Activated CD4-positive, alpha-beta memory T cell treated with anti-CD3 and anti-CD28 coated beads for 36 hours (primary cell): ENCODE data around the gene INCA1. TPM values are rescaled to one million over a fixed set of nuclear protein-coding genes. Genes with fewer than 3 reads are reported as not detected.
"Not testable (repeated sequence)": the region's sequence is repeated elsewhere in the genome, so short reads cannot be mapped to it uniquely, and the experiment has no call there.

Source experiments
- CTCF ChIA-PET: fragments of 350-600 bp; sonication (Branson Sonifier 250); formaldehyde crosslinking; loops from one replicate; lab custom pipeline; 2021; ENCODE audit warnings: antibody characterized with exemption, inconsistent platforms; lab: Charles Lee
- POLR2A ChIA-PET: fragments of 350-600 bp; sonication (Branson Sonifier 250); formaldehyde crosslinking; loops from one replicate; lab custom pipeline; 2021; ENCODE audit warnings: antibody characterized with exemption; lab: Charles Lee
- DNase-seq: peaks from one replicate; pipeline ENCODE4 v3.0.0-alpha.2; 2020
- H3K27ac Mint-ChIP-seq: one replicate; pipeline ENCODE4 v1.8.0; 2021; ENCODE audit warnings: mixed read lengths
- H3K27me3 Mint-ChIP-seq: one replicate; pipeline ENCODE4 v1.8.0; 2021; ENCODE audit warnings: mixed read lengths
- H3K36me3 Mint-ChIP-seq: one replicate; pipeline ENCODE4 v1.8.0; 2021; ENCODE audit warnings: mixed read lengths
- H3K4me1 Mint-ChIP-seq: one replicate; pipeline ENCODE4 v1.8.0; 2021; ENCODE audit warnings: low read depth, mixed read lengths
- H3K4me3 Mint-ChIP-seq: one replicate; pipeline ENCODE4 v1.8.0; 2021; ENCODE audit warnings: mild to moderate bottlenecking, mixed read lengths
- H3K9me3 Mint-ChIP-seq: one replicate; pipeline ENCODE4 v1.8.0; 2021; ENCODE audit warnings: mixed read lengths
- intact Hi-C: fragments of 100-400 bp; cut with micrococcal nuclease; formaldehyde crosslinking; loops from one replicate; pipeline ENCODE4 v1.15.1; 2023
- total RNA-seq, 2 experiments: library from RNA; stranded (reverse); gene quantifications; one replicate each; pipeline ENCODE4 v1.2.3, GENCODE V29; 2021

INCA1 gene
- total RNA-seq, 2 experiments from 2014 or later, result 0.40 TPM; not detected in 1

GRCh38 chr17:5031365-5032082 lies 34.2 kb upstream of the INCA1 start:
- Mint-ChIP-seq H3K27ac (peak overlapping the region; percentile 87), H3K4me3 (peak overlapping the region; percentile 68), H3K4me1 (peaks cover 16% of the 10 kb centered on the region), H3K36me3 (no peaks in the 10 kb centered on the region), H3K27me3 (no peaks in the 10 kb centered on the region), H3K9me3 (no peaks in the 10 kb centered on the region)
- ChIA-PET POLR2A (interaction anchor here (1.0 to 1.6 kb wide), 4 partner anchors 13 to 80 kb away, joined by 3 to 4 read pairs (median 4); partner anchors contain the start of genes ZFP3 and ZNF232), CTCF (interaction anchor here (0.7 to 7.9 kb wide), 22 partner anchors 8 to 223 kb away, joined by 3 to 74 read pairs (median 4); partner anchors contain the start of genes CHRNE, INCA1, KIF1C and RNF167)
- intact Hi-C loops, result loop anchor here (1.0 to 5.0 kb wide), 5 partner anchors 16 to 81 kb away; partner anchors contain the start of genes INCA1, KIF1C and SPAG7
- peak; percentile 90 for DNase-seq

GRCh38 chr17:5030168-5030567 lies 32.8 kb upstream of the INCA1 start:
- DNase-seq, H3K36me3 Mint-ChIP-seq, H3K9me3 Mint-ChIP-seq, H3K27me3 Mint-ChIP-seq: not testable (repeated sequence)
- ChIA-PET CTCF (interaction anchor here (0.7 to 7.9 kb wide), 18 partner anchors 9 to 224 kb away, joined by 3 to 74 read pairs (median 4); partner anchors contain the start of genes INCA1, KIF1C, RNF167 and SLC25A11), POLR2A (interaction anchor here (0.6 to 1.6 kb wide), 6 partner anchors 11 to 172 kb away, joined by 3 to 4 read pairs (median 3); partner anchors contain the start of genes KIF1C and ZNF232)
- Mint-ChIP-seq H3K4me1 (peaks cover 16% of the 10 kb centered on the region), H3K4me3 (peak overlapping the region; percentile 68), H3K27ac (peak overlapping the region; percentile 87)
- intact Hi-C loops, result loop anchor here (2.0 to 5.0 kb wide), 3 partner anchors 33 to 83 kb away; partner anchors contain the start of genes INCA1, KIF1C and SPAG7

DNA sequence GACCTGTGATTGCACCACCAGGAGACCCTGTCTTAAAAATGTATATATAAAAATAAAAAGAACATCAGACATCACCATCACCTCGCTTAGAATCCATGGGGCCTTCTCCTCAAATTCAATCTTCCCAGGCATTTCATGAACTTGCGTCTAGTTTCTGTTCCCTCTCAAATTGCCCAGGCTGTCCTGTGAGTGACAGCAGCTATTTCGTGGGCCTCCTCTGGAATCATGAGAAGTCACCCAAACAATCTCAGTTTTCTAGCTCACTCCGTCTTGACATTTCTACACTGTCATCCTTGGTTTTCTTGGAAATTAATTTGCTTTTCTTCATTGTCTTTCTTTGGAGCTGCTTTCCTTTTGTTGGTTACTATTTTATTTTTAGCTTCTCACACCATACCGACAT lies 30.6 kb upstream of the INCA1 start:
- intact Hi-C loops, result no loop called here
- Mint-ChIP-seq H3K27me3 (no peaks in the 10 kb centered on the region), H3K27ac (no peak overlapping the region), H3K9me3 (no peaks in the 10 kb centered on the region), H3K4me1 (peaks cover 16% of the 10 kb centered on the region), H3K36me3 (peaks cover 3% of the 10 kb centered on the region), H3K4me3 (no peak overlapping the region)
- no peak for DNase-seq
- CTCF ChIA-PET, result interaction anchor here (1.3 to 7.9 kb wide), 2 partner anchors 30 to 35 kb away, joined by 4 to 74 read pairs; partner anchors contain the start of genes INCA1 and KIF1C
- POLR2A ChIA-PET, result no interaction called here

- ChIA-PET CTCF (interaction anchor here (1.3 to 7.9 kb wide), 2 partner anchors 30 to 35 kb away, joined by 4 to 74 read pairs; partner anchors contain the start of genes INCA1 and KIF1C), POLR2A (no interaction called here)
- Mint-ChIP-seq H3K9me3 (no peaks in the 10 kb centered on the region), H3K36me3 (peaks cover 4% of the 10 kb centered on the region), H3K4me3 (no peak overlapping the region), H3K27ac (no peak overlapping the region), H3K4me1 (peaks cover 16% of the 10 kb centered on the region), H3K27me3 (no peaks in the 10 kb centered on the region)
- DNase-seq, result no peak
- intact Hi-C loops, result no loop called here
These were observed 30.0 kb upstream of the INCA1 start for GRCh38 chr17:5027299-5027698.

DNA sequence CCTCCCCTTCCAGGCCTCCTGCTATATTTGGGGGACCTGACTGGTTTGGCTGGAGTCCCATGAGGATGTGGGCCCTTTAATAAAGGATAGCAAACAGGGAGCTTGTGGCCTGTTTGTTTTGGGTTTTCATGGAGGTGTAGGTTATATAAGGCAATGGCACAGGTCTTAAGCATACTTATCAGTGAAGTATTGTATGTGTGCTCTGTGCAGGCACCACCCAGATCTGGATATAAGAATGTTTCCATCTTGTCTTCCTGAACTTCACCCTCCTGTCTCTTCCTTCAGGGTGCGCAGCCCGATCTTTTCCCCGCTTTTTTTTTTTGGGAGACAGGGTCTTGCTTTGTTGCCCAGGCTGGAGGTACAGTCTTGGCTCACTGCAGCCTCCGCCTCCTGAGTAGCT lies 27.3 kb upstream of the INCA1 start:
- H3K27me3 Mint-ChIP-seq, result no peaks in the 10 kb centered on the region
- no peak for DNase-seq
- no peaks in the 10 kb centered on the region for H3K4me1 Mint-ChIP-seq
- peaks cover 13% of the 10 kb centered on the region for H3K36me3 Mint-ChIP-seq
- ChIA-PET POLR2A (no interaction called here), CTCF (interaction anchor here (0.6 kb wide), 1 partner anchor 1204 kb away, joined by 5 read pairs; no protein-coding TSS in a partner anchor)
- H3K9me3 Mint-ChIP-seq, result no peaks in the 10 kb centered on the region
- intact Hi-C loops, result no loop called here
- H3K4me3 Mint-ChIP-seq, result no peak overlapping the region
- H3K27ac Mint-ChIP-seq, result no peak overlapping the region

GRCh38 chr17:5023588-5024147 lies 26.3 kb upstream of the INCA1 start:
- peaks cover 7% of the 10 kb centered on the region for H3K4me1 Mint-ChIP-seq
- no peaks in the 10 kb centered on the region for H3K9me3 Mint-ChIP-seq
- H3K4me3 Mint-ChIP-seq, result no peak overlapping the region
- intact Hi-C loops, result no loop called here
- POLR2A ChIA-PET, result no interaction called here
- H3K36me3 Mint-ChIP-seq, result peaks cover 15% of the 10 kb centered on the region
- no peaks in the 10 kb centered on the region for H3K27me3 Mint-ChIP-seq
- no peak for DNase-seq
- no peak overlapping the region for H3K27ac Mint-ChIP-seq
- CTCF ChIA-PET, result interaction anchor here (1.0 to 1.4 kb wide), 2 partner anchors 38 to 39 kb away, joined by 5 read pairs; no protein-coding TSS in a partner anchor

GRCh38 chr17:5022171-5022711 lies 24.9 kb upstream of the INCA1 start:
- peaks cover 15% of the 10 kb centered on the region for H3K36me3 Mint-ChIP-seq
- ChIA-PET POLR2A (no interaction called here), CTCF (interaction anchor here (1.0 to 1.4 kb wide), 2 partner anchors 39 to 41 kb away, joined by 5 read pairs; no protein-coding TSS in a partner anchor)
- peaks cover 7% of the 10 kb centered on the region for H3K4me1 Mint-ChIP-seq
- no peak overlapping the region for H3K27ac Mint-ChIP-seq
- no peaks in the 10 kb centered on the region for H3K9me3 Mint-ChIP-seq
- no peak for DNase-seq
- no peak overlapping the region for H3K4me3 Mint-ChIP-seq
- H3K27me3 Mint-ChIP-seq, result no peaks in the 10 kb centered on the region
- intact Hi-C loops, result no loop called here

DNA sequence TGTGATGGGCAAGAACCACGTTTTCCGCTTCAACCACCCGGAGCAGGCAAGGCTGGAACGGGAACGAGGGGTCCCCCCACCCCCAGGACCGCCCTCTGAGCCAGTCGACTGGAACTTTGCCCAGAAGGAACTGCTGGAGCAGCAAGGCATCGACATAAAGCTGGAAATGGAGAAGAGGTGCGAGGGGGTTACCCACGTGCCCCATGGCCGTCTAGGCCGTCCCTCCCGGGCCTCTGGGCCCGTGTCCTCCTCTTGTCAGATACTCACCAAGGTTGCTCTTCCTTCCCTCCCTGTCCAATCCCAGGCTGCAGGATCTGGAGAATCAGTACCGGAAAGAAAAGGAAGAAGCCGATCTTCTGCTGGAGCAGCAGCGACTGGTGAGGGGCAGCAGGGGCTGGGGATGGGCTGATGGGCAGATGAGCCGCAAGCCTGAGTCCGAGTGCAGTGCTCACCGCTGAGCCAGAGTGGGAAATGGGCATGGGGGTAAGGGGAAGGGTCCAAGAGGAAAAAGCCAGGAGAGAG lies 23.2 kb upstream of the INCA1 start:
- Mint-ChIP-seq H3K27ac (no peak overlapping the region), H3K4me1 (peaks cover 7% of the 10 kb centered on the region), H3K36me3 (peaks cover 19% of the 10 kb centered on the region), H3K27me3 (no peaks in the 10 kb centered on the region), H3K4me3 (no peak overlapping the region), H3K9me3 (no peaks in the 10 kb centered on the region)
- intact Hi-C loops, result no loop called here
- CTCF ChIA-PET, result interaction anchor here (1.1 kb wide), 1 partner anchor 10 kb away, joined by 3 read pairs; no protein-coding TSS in a partner anchor
- no peak for DNase-seq
- POLR2A ChIA-PET, result no interaction called here

- Mint-ChIP-seq H3K4me3 (no peak overlapping the region), H3K36me3 (peaks cover 20% of the 10 kb centered on the region), H3K27ac (peak overlapping the region; percentile 16), H3K9me3 (no peaks in the 10 kb centered on the region), H3K27me3 (no peaks in the 10 kb centered on the region), H3K4me1 (peaks cover 7% of the 10 kb centered on the region)
- peak; percentile 65 for DNase-seq
- ChIA-PET POLR2A (interaction anchor here (1.2 kb wide), 2 partner anchors 11 to 22 kb away, joined by 3 to 4 read pairs; partner anchors contain the start of genes INCA1 and KIF1C), CTCF (interaction anchor here (0.7 to 1.3 kb wide), 8 partner anchors 11 to 118 kb away, joined by 3 to 4 read pairs (median 3); no protein-coding TSS in a partner anchor)
- intact Hi-C loops, result no loop called here
These were observed 22.2 kb upstream of the INCA1 start for GRCh38 chr17:5019475-5019956.

DNA sequence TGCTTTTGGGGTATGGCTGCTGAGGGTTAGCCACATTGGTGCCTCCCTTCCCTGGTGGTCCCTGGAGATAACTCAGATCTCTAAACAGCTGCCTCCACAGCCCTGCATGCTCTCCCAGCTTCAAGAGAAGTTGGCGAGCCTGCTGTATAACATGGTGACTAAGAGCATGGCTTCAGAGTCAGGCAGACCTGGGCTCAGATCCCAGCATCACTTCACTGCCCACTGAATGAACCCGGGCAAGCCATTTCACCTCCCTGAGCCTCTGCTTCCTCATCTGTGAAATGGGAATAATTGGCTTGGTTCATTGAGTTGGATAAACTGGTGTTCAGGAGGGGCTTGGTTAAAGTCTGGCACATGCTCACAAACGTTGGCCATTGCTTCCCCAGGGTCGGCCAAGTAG lies 17.0 kb upstream of the INCA1 start:
- peaks cover 22% of the 10 kb centered on the region for H3K36me3 Mint-ChIP-seq
- H3K4me3 Mint-ChIP-seq, result no peak overlapping the region
- ChIA-PET POLR2A (no interaction called here), CTCF (no interaction called here)
- DNase-seq, result no peak
- H3K4me1 Mint-ChIP-seq, result peaks cover 25% of the 10 kb centered on the region
- no peaks in the 10 kb centered on the region for H3K27me3 Mint-ChIP-seq
- intact Hi-C loops, result no loop called here
- H3K27ac Mint-ChIP-seq, result no peak overlapping the region
- H3K9me3 Mint-ChIP-seq, result no peaks in the 10 kb centered on the region

DNA sequence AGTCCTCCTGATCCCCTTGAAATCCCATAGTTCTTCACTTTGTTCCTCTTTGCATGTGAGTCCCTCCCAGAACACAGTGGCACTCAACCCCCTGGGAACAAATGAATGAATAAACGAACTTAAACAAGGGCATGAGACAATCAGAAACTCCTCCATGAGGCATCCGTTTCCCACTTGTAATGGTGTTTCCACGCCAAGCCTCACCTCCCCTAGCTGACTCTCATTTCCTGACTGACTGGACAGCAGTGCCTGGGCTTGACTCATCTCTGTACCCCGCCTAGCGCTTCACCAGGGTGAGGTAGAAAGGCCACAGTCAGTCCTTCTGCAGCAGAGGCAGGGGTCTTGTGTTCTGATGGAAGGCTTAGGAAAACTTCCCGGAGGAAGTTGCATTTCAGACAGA lies 14.6 kb upstream of the INCA1 start:
- intact Hi-C loops, result no loop called here
- Mint-ChIP-seq H3K27me3 (no peaks in the 10 kb centered on the region), H3K27ac (peak overlapping the region; percentile 74), H3K4me3 (no peak overlapping the region), H3K4me1 (peaks cover 20% of the 10 kb centered on the region), H3K36me3 (peaks cover 36% of the 10 kb centered on the region), H3K9me3 (no peaks in the 10 kb centered on the region)
- POLR2A ChIA-PET, result no interaction called here
- CTCF ChIA-PET, result interaction anchor here (1.5 kb wide), 2 partner anchors 31 to 50 kb away, joined by 3 to 4 read pairs; no protein-coding TSS in a partner anchor
- DNase-seq, result peak; percentile 80
